ENCODE measurements around the gene AGO4. TPM values are rescaled to one million over a fixed set of nuclear protein-coding genes. Genes with fewer than 3 reads are reported as not detected.

The AGO4 gene
- total RNA-seq, 1 experiment from 2014 or later, result 12.8 TPM

GRCh38 chr1:35901235-35901634 lies 93.4 kb downstream of the AGO4 start:
- DNase-seq, result no peak
- TF ChIP-seq CTCF (conservative IDR thresholded peaks at IDR 0.05), result no peak
- peak overlapping the region in 1 of 3 experiments; percentile 54; a peak in 1 of 7 replicates for H3K27ac Mint-ChIP-seq

More at GRCh38 chr1:35901235-35901634, 93.4 kb downstream of the AGO4 start:
- no peaks in the 10 kb centered on the region for H3K9me3 Mint-ChIP-seq
- Histone ChIP-seq H3K79me1 (ENCODE audit: insufficient read depth, low read depth, low read length, poor library complexity, severe bottlenecking) (no peaks in the 10 kb centered on the region), H3K79me2 (ENCODE audit: insufficient read depth, low read length) (no peaks in the 10 kb centered on the region), H2BK15ac (ENCODE audit: low read depth, low read length) (no peak overlapping the region), H3K27me3 (ENCODE audit: insufficient read depth, low read length) (no peaks in the 10 kb centered on the region), H2AFZ (ENCODE audit: low read length) (no peak overlapping the region), H4K8ac (replicated peaks; ENCODE audit: insufficient read length, low read depth, low read length) (no peak overlapping the region), H3K23ac (ENCODE audit: insufficient read length, low read depth, low read length) (no peak overlapping the region), H3K9me3 (ENCODE audit: control insufficient read depth, low read depth, low read length) (no peaks in the 10 kb centered on the region), H3K4ac (ENCODE audit: low read depth, low read length) (no peak overlapping the region), H4K5ac (ENCODE audit: insufficient read length, low read depth, low read length) (no peak overlapping the region), H2BK120ac (ENCODE audit: low read depth, low read length, poor library complexity, severe bottlenecking) (no peak overlapping the region), H3K9ac (ENCODE audit: extremely low read depth, insufficient read length, low read length) (no peak overlapping the region), H3T11ph (ENCODE audit: low read length) (no peak overlapping the region), H3K56ac (ENCODE audit: insufficient read length, low read depth, low read length) (no peak overlapping the region), H3K4me1 (ENCODE audit: insufficient read depth, low read length) (no peaks in the 10 kb centered on the region), H3K4me2 (ENCODE audit: insufficient read depth, insufficient read length, low read length) (no peak overlapping the region), H4K20me1 (ENCODE audit: control insufficient read depth, insufficient read depth, insufficient read length) (no peaks in the 10 kb centered on the region), H2BK20ac (ENCODE audit: low read depth, low read length, poor library complexity, severe bottlenecking) (no peak overlapping the region), H3K27ac (ENCODE audit: insufficient read length, low read depth, low read length) (no peak overlapping the region), H3K14ac (ENCODE audit: insufficient read depth, low read length) (no peak overlapping the region), H3K18ac (ENCODE audit: insufficient read length, low read depth, low read length) (no peak overlapping the region), H2BK12ac (ENCODE audit: insufficient read length, low read depth, low read length) (no peak overlapping the region), H3K23me2 (ENCODE audit: insufficient read length, low read depth, low read length, poor library complexity, severe bottlenecking) (no peaks in the 10 kb centered on the region), H4K91ac (ENCODE audit: insufficient read length, low read depth, low read length) (no peak overlapping the region), H2BK5ac (ENCODE audit: insufficient read length, low read length) (no peak overlapping the region), H2AK5ac (ENCODE audit: insufficient read length, low read length) (no peak overlapping the region)
- H3K4me3 Mint-ChIP-seq, result no peak overlapping the region
- WGBS (ENCODE audit: extremely low coverage, insufficient read length, low lambda C conversion rate), result no CpG with 5 or more reads among the region's 9 CpGs
- H3K27me3 Mint-ChIP-seq (ENCODE audit: low read depth), result no peaks in the 10 kb centered on the region
- peaks cover 36 to 93% (median 74%) of the 10 kb centered on the region in 3 experiments; a peak in 6 of 7 replicates for H3K36me3 Mint-ChIP-seq (ENCODE audit: insufficient read depth in 1 of 3, low read depth in 3 of 3)
- no peaks in the 10 kb centered on the region for H3K4me1 Mint-ChIP-seq

Measured in H9 (cell line).